HAP-1 (cell line): ENCODE measurements around the gene HMCN1.

Source experiments
- DNase-seq, 2 experiments: peaks; one replicate each; pipeline ENCODE4 v3.0.0-alpha.2; 2016 to 2020; ENCODE audit warnings: low spot score in 2 of 2
- H3K27me3 ChIP-seq: fragments of 250-450 bp; sonication (Bioruptor Pico); 2 replicates; pipeline ENCODE4 v1.5.1; 2020; ENCODE audit warnings: low read depth, mild to moderate bottlenecking, moderate library complexity
- H3K36me3 ChIP-seq: fragments of 250-450 bp; sonication (Bioruptor Pico); replicated peaks from 2 replicates; pipeline ENCODE4 v1.5.1; 2020; ENCODE audit warnings: mild to moderate bottlenecking
- H3K4me1 ChIP-seq: fragments of 250-450 bp; sonication (Bioruptor Pico); 2 replicates; pipeline ENCODE4 v1.5.1; 2020; ENCODE audit warnings: mild to moderate bottlenecking
- H3K4me3 ChIP-seq: fragments of 250-450 bp; sonication (Bioruptor Pico); 2 replicates; pipeline ENCODE4 v1.5.1; 2020; ENCODE audit warnings: mild to moderate bottlenecking, moderate library complexity
- H3K9me3 ChIP-seq: fragments of 250-450 bp; sonication (Bioruptor Pico); 2 replicates; pipeline ENCODE4 v1.5.1; 2020; ENCODE audit warnings: mild to moderate bottlenecking, moderate library complexity
- in situ Hi-C: fragments of 300-500 bp; cut with MboI; formaldehyde crosslinking; loops from 3 replicates; pipeline ENCODE4 v1.14.3; 2020; ENCODE audit warnings: low sequenced_read_pairs, inconsistent platforms, mixed read lengths

HMCN1 gene

DNA sequence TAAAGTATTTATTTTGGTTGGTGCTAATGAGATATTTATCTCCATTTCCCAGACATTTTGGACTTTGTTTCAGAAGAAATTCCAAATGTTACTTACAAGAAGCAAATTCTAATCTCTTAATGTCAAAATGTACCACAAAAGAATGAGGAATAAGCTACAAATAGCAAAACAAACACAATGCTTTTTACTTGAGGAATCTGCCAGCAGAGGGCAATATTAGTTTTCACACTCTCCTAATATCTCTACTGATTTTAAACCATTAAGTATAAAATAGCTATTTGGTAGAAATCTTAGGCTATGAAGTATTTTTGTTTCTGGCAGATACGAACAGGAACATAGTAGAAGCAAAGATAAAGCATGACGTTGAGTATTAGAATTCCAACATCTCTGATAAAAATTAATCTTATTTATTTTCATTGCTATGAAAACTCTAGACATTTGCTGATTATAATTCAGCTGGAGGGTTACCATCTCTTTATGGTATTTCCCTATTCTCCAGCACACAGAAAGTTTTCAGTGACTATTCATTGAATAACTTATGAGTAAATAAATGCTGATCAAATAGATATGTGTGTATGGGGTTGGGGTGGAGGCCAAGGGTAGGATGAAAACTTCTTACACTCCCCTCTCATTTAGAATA is 13.4 kb upstream of the HMCN1 start:
- Histone ChIP-seq H3K36me3 (no peaks in the 10 kb centered on the region), H3K27me3 (no peaks in the 10 kb centered on the region), H3K4me1 (no peaks in the 10 kb centered on the region; the same call in 1 of the 2 replicates), H3K4me3 (no peak overlapping the region), H3K9me3 (no peaks in the 10 kb centered on the region)
- in situ Hi-C loops, result loop anchor here (25.0 kb wide), 1 partner anchor 492 kb away; no protein-coding TSS in a partner anchor
- peak in 1 of 2 experiments; percentile 39 for DNase-seq

DNA sequence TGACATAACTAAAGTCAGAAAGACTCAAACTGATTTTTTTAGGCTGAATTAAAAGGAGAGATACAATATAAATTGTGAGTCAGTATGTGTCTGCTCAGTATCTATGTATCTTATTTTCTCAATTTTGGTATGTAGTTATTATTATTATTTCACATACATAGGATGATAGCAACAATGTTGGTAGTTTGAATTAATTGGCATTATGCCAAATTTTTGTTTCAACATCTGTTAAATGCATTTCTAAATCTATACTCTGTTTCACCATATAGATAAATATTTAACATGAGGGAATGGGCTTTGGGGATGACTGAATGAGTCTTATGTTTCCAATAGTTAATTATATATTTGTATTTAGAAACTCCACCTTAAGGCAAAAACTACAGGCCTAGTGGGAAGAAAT is 12.6 kb upstream of the HMCN1 start:
- H3K4me1 ChIP-seq, result no peaks in the 10 kb centered on the region; the same call in 1 of the 2 replicates
- H3K27me3 ChIP-seq, result no peaks in the 10 kb centered on the region
- no peaks in the 10 kb centered on the region for H3K36me3 ChIP-seq
- no peak for DNase-seq
- no peaks in the 10 kb centered on the region for H3K9me3 ChIP-seq
- H3K4me3 ChIP-seq, result no peak overlapping the region
- in situ Hi-C loops, result loop anchor here (25.0 kb wide), 1 partner anchor 491 kb away; no protein-coding TSS in a partner anchor

DNA sequence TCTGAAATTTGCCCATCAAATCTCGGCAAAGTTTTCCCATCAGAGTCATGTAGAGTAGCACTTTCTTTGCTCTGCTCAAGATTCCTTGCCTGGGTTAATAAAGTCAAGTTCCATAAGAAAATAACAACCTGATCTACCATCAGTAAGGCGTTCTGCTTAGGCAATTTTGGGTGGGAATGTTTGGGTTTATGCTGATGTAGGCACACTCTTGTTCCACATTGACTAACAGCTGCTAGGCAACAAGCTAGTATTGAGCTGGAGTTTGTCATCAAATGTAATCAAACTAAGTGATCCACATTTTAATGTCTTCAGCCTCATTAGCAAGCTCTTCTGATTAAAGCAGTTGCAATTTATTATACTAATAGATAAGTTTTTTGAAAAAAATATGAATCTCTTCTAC is 12.1 kb upstream of the HMCN1 start:
- Histone ChIP-seq H3K9me3 (no peaks in the 10 kb centered on the region), H3K4me1 (no peaks in the 10 kb centered on the region), H3K4me3 (no peak overlapping the region), H3K36me3 (no peaks in the 10 kb centered on the region), H3K27me3 (no peaks in the 10 kb centered on the region)
- in situ Hi-C loops, result loop anchor here (25.0 kb wide), 1 partner anchor 490 kb away; no protein-coding TSS in a partner anchor
- DNase-seq, result no peak

DNA sequence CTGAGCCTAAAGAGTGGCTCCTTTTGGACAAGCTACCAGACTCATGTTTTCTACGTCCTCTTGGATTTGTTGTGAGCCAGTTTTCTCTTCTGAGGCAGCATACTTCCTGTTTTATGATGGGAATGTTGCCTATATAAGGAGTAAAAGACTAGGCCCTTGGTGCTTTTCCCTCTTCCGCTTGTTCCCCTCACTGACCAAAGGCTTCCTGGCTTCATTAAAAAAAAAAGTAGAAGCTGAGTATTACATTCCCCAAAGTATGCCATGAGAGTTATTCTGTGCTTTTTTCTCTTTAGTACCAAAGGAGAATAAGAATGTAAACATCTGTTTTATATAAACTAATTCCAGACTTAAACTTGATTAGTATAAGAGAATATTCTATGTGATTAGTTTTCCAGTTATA is 6.5 kb upstream of the HMCN1 start:
- Histone ChIP-seq H3K4me3 (no peak overlapping the region), H3K4me1 (no peaks in the 10 kb centered on the region), H3K27me3 (no peaks in the 10 kb centered on the region), H3K9me3 (no peaks in the 10 kb centered on the region), H3K36me3 (no peaks in the 10 kb centered on the region)
- in situ Hi-C loops, result no loop called here
- DNase-seq, result no peak

DNA sequence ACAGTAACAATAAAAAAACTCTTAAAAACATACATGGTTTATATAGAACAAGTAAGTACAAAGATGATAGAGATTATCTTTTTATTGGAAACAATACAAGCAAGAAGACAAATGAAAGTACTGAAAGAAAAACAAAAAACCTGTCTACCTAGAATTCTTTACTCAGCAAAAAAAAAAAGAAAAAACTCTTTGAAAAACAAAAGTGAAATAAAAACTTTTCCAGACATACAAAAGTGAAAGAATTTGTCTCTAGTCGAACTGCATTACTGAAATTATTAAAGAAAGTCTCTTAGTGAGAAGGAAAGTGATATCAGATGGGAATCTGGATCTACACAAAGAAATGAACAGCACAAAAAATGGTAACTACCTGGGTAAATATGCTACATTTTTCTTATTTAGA is 2.7 kb upstream of the HMCN1 start:
- Histone ChIP-seq H3K9me3 (no peaks in the 10 kb centered on the region), H3K4me3 (no peak overlapping the region), H3K4me1 (0 out of 2 replicates have a peak, but pooled peaks cover 2% of the 10 kb centered on the region), H3K36me3 (no peaks in the 10 kb centered on the region), H3K27me3 (no peaks in the 10 kb centered on the region)
- in situ Hi-C loops, result no loop called here
- no peak for DNase-seq

DNA sequence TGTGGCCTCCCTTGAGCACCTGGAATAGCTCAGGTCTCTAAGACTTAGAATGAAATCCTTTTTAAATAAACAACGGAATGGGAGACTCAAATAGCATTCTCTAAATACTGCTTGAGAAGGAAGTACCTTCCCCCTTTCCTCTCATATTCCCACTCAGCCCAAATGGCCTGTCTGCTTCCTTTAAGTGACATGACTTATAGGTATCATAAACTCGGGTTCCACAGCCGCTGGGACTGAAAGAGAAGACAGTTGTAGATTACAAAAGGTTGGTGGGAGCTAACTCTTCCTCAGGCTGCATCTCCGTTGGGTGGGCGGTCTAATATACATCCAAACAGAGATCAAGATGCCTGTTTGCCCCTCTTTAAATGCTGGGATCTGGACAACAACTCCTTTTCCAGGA is 1.2 kb upstream of the HMCN1 start:
- peak in 1 of 2 experiments; percentile 2 for DNase-seq
- no peak overlapping the region for H3K4me3 ChIP-seq

DNA sequence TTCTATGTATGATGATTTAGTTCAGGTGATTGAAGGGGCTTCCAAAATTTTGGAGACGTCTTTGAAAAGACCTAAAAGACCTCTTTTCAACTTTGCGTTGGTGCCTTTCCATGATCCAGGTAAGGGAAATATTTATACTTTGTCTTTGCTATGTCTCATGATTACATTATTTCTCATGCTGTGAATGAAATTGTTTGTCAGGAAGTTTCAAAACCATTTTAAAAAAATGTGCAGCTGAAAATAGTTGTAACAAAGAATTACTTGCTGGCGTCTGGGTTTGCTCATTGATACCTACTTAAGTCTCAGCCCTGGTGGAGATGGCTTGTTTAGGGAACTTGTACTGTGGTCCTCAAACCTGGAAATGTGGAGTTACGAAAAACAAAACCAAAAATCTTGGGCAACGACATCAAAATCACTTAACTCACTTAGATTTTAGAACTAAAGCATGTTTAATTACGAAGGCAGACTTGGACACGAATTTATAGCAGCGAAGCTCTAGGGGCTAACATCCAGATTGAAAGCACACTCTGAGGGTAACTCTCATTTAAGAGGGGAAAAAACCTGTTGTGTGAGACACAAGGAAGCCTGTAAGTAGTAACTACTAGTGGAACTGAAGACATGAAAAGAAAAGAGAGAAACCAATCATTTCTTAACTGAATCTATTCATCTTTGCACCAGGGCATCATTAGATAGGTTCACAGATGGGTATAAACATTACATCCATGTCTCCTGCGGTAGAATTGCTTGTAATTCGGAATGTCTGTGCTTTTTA is 924 bp downstream of the HMCN1 start:
- Histone ChIP-seq H3K4me1 (0 out of 2 replicates have a peak, but pooled peaks cover 2% of the 10 kb centered on the region), H3K4me3 (no peak overlapping the region; the same call in 1 of the 2 replicates), H3K9me3 (no peaks in the 10 kb centered on the region), H3K36me3 (no peaks in the 10 kb centered on the region), H3K27me3 (no peaks in the 10 kb centered on the region)
- no peak for DNase-seq
- in situ Hi-C loops, result no loop called here

More for the DNA sequence above, 1.2 kb upstream of the HMCN1 start:
- H3K27me3 ChIP-seq, result no peaks in the 10 kb centered on the region
- H3K9me3 ChIP-seq, result no peaks in the 10 kb centered on the region
- in situ Hi-C loops, result no loop called here
- H3K4me1 ChIP-seq, result 0 out of 2 replicates have a peak, but pooled peaks cover 2% of the 10 kb centered on the region
- H3K36me3 ChIP-seq, result no peaks in the 10 kb centered on the region

DNA sequence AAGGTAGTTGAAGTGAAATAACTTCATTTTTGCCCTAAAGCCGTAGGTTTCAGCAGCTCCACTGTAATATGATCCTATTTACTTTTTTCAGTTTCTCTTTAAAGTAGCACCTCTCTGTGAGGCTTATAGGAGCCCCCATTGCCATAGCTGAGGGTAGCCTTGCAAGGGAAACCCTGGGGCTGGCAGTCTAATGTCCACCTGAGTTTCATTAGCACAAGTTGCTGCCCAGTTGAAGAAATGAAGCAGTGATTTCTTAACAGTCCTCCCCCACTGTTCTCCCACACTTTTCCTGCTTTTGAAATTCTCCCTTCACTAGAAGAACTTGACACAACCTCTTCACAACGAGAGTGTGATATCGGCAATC is 1.5 kb downstream of the HMCN1 start:
- H3K4me3 ChIP-seq, result no peak overlapping the region
- 0 out of 2 replicates have a peak, but pooled peaks cover 2% of the 10 kb centered on the region for H3K4me1 ChIP-seq
- in situ Hi-C loops, result no loop called here
- H3K9me3 ChIP-seq, result no peaks in the 10 kb centered on the region
- no peaks in the 10 kb centered on the region for H3K36me3 ChIP-seq
- no peak for DNase-seq
- no peaks in the 10 kb centered on the region for H3K27me3 ChIP-seq

DNA sequence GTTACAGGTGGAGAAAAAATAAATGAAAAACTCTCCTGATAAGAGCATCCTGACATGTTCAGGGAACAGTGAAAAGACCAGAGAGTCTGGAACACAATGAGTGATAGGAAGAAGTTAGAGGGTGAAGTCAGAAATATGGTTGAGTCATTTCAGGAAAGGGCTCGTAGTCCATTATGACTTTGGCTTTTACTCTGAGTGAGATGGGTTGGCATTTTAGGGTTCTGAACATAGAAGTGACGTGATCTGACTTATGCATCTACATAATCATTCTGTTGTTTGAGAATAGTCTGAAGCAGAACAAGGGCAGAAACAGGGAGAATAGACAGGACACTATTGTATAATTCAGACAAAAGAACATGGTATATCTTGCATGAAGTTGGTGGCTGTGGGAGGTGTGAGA is 5.8 kb downstream of the HMCN1 start:
- DNase-seq, result no peak
- Histone ChIP-seq H3K4me1 (no peaks in the 10 kb centered on the region), H3K27me3 (no peaks in the 10 kb centered on the region; the same call in 1 of the 2 replicates), H3K36me3 (no peaks in the 10 kb centered on the region), H3K4me3 (no peak overlapping the region), H3K9me3 (no peaks in the 10 kb centered on the region)
- in situ Hi-C loops, result no loop called here

DNA sequence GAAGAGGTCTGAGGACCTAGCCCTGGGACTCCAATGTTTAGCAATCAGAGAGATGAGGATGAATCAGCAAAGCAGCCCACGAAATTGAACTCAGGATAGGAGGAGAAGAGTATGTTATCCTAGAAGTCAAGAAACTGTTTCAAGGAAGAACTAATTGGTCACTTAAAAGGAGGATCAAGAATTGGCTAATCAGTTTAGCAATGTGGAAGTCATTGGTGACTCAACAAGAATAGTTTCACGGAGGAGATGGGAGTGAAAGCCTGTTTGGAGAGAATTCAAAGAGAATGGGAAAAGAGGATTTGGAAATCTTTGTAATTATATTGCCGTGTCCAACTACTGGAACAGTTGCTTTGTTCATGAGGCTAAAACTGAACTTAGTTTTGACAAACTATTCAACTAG is 7.4 kb downstream of the HMCN1 start:
- Histone ChIP-seq H3K4me3 (no peak overlapping the region), H3K36me3 (no peaks in the 10 kb centered on the region), H3K4me1 (no peaks in the 10 kb centered on the region), H3K9me3 (no peaks in the 10 kb centered on the region), H3K27me3 (no peaks in the 10 kb centered on the region; the same call in 1 of the 2 replicates)
- no peak for DNase-seq
- in situ Hi-C loops, result no loop called here

DNA sequence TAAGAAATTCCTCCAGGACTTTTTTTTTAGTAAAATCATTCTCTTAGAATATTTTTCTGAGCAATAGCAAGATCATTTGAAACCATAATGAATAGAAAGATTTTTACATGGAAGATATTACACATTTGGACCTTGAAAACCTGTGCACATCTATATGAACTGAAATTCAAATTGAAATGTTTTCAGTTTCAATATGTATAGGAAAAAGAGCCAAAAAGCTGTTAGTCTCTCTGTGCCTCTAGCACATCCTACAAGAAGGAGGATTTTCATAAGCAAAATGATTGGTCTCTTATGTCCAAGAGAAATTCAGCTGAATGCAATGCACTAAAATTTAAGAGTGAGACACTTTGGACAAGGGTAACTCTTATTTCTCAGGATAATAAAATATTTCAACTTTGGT is 8.2 kb downstream of the HMCN1 start:
- no peak overlapping the region for H3K4me3 ChIP-seq
- no peaks in the 10 kb centered on the region for H3K9me3 ChIP-seq
- no peaks in the 10 kb centered on the region for H3K4me1 ChIP-seq
- H3K36me3 ChIP-seq, result no peaks in the 10 kb centered on the region
- no peak for DNase-seq
- no peaks in the 10 kb centered on the region; the same call in 1 of the 2 replicates for H3K27me3 ChIP-seq
- in situ Hi-C loops, result no loop called here

DNA sequence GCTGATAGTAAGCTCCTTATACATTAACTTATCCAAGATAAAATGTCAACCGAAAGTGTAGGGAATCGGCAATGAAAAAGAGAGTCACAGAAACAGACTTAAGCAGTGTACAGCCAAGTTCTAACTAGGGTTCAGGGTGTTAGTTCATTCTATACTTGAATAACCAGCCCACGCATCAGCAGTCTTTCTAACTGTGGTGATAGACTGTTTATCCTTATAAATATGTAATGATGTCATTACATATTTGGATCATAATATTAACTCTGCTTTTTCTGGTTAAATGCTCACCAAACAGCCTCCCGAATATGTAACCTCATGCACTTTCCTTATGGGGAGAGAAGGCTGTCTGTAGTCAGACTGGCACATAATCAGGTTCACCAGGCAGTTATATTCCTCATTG is 11.0 kb downstream of the HMCN1 start:
- Histone ChIP-seq H3K9me3 (no peaks in the 10 kb centered on the region), H3K4me3 (no peak overlapping the region), H3K4me1 (no peaks in the 10 kb centered on the region), H3K27me3 (no peaks in the 10 kb centered on the region; the same call in 1 of the 2 replicates), H3K36me3 (no peaks in the 10 kb centered on the region)
- no peak for DNase-seq
- in situ Hi-C loops, result no loop called here

DNA sequence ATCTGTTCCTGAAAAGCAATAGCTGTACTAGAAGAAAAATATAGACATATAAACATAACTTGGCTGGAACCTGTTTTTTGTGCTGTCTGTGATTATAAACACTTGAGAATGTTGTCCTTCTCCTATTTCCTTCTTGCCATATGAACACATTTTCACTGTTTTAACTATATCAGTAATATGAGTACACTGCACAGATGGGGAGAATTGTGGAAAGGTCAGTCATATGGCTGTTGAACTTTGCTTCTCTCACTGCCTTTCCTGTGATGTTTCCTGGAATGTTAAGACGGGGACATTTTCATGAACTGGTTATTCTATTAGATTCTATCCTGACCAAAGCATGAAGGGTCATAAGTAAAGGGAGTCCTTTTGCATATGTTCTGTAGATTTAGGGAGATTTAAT is 24.9 kb downstream of the HMCN1 start:
- H3K4me1 ChIP-seq, result no peaks in the 10 kb centered on the region
- no peak overlapping the region for H3K4me3 ChIP-seq
- no peak for DNase-seq
- H3K27me3 ChIP-seq, result peaks cover 11% of the 10 kb centered on the region
- H3K36me3 ChIP-seq, result no peaks in the 10 kb centered on the region
- H3K9me3 ChIP-seq, result no peaks in the 10 kb centered on the region
- in situ Hi-C loops, result no loop called here

DNA sequence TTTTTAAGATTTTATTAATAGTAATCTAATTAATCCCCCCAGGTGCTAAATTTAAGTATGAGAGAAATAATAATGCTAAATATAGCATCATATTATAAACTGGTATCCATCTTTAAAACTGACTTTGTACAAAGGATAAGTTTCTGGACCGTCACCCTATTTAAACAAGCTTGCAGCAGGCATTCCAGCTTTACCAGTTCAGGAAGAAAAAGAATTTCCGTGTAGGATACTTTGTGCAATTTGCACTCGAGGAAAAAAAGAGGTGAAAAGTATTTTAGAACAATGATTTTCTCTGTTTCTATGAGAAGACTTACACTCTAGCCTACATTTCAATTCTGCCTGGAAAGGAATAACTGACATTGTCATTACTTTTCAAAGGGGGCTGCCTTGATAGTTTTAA is 27.6 kb downstream of the HMCN1 start:
- in situ Hi-C loops, result no loop called here
- no peaks in the 10 kb centered on the region for H3K36me3 ChIP-seq
- H3K27me3 ChIP-seq, result peaks cover 13% of the 10 kb centered on the region
- DNase-seq, result no peak
- H3K9me3 ChIP-seq, result no peaks in the 10 kb centered on the region
- H3K4me1 ChIP-seq, result no peaks in the 10 kb centered on the region
- H3K4me3 ChIP-seq, result no peak overlapping the region
